WTC11 (cell line): ENCODE data around the gene OLIG1. TPM values are rescaled to one million over a fixed set of nuclear protein-coding genes. Genes with fewer than 3 reads are reported as not detected.

Experiments
- ATAC-seq: fragments of 200-7000 bp; cut with Tn5 transposase; 2 replicates; pipeline ENCODE4 v1.10.0; 2021; ENCODE audit warnings: mild to moderate bottlenecking, moderate library complexity
- CTCF ChIA-PET: fragments of 300-600 bp; sonication (Branson Sonifier 250); formaldehyde crosslinking; loops from one replicate; lab custom pipeline; 2021; ENCODE audit warnings: antibody characterized with exemption; lab: Charles Lee
- POLR2A ChIA-PET: fragments of 350-600 bp; sonication (Branson Sonifier 250); formaldehyde crosslinking; loops from one replicate; lab custom pipeline; 2021; ENCODE audit warnings: antibody characterized with exemption; lab: Charles Lee
- DNase-seq: peaks from one replicate; pipeline ENCODE4 v3.0.0; 2021; ENCODE audit warnings: low spot score
- H3K27ac Mint-ChIP-seq: 2 replicates; pipeline ENCODE4 v1.8.0; 2021; ENCODE audit warnings: mixed read lengths
- H3K27me3 Mint-ChIP-seq: 2 replicates; pipeline ENCODE4 v1.8.0; 2021; ENCODE audit warnings: low read depth, mild to moderate bottlenecking, moderate library complexity, mixed read lengths
- H3K36me3 Mint-ChIP-seq: 2 replicates; pipeline ENCODE4 v1.8.0; 2021; ENCODE audit warnings: mixed read lengths
- H3K4me1 Mint-ChIP-seq: 2 replicates; pipeline ENCODE4 v1.8.0; 2022; ENCODE audit warnings: mixed read lengths
- H3K4me3 Mint-ChIP-seq: 2 replicates; pipeline ENCODE4 v1.8.0; 2021; ENCODE audit warnings: mild to moderate bottlenecking, moderate library complexity, mixed read lengths
- H3K9me3 Mint-ChIP-seq: 2 replicates; pipeline ENCODE4 v1.8.0; 2021; ENCODE audit warnings: mixed read lengths
- ATF1 ChIP-seq: sonication (generic); formaldehyde crosslinking; IDR thresholded peaks from 2 replicates; pipeline ENCODE4 v1.8.1; 2023; ENCODE audit warnings: mild to moderate bottlenecking, moderate library complexity, missing genetic modification reagents
- ETV6 ChIP-seq: sonication (generic); formaldehyde crosslinking; IDR thresholded peaks from 2 replicates; pipeline ENCODE4 v1.8.1; 2022; ENCODE audit warnings: mild to moderate bottlenecking, missing genetic modification reagents
- FOXJ3 ChIP-seq: sonication (generic); formaldehyde crosslinking; IDR thresholded peaks from 2 replicates; pipeline ENCODE4 v1.9.0; 2021; ENCODE audit warnings: missing genetic modification reagents, mild to moderate bottlenecking, borderline replicate concordance
- FOXP1 ChIP-seq: sonication (generic); formaldehyde crosslinking; IDR thresholded peaks from 2 replicates; pipeline ENCODE4 v1.8.0; 2022; ENCODE audit warnings: missing genetic modification reagents, mild to moderate bottlenecking, moderate library complexity, borderline replicate concordance
- MYBL2 ChIP-seq: sonication (generic); formaldehyde crosslinking; IDR thresholded peaks from 2 replicates; pipeline ENCODE4 v1.8.1; 2023; ENCODE audit warnings: mild to moderate bottlenecking, moderate library complexity, missing genetic modification reagents
- NFATC4 ChIP-seq: fragments of 250-450 bp; sonication (Bioruptor Pico); IDR thresholded peaks from 2 replicates; pipeline ENCODE4 v1.9.0; 2021; ENCODE audit warnings: mild to moderate bottlenecking
- TEAD1 ChIP-seq: sonication (generic); formaldehyde crosslinking; IDR thresholded peaks from 2 replicates; pipeline ENCODE4 v1.8.0; 2022; ENCODE audit warnings: mild to moderate bottlenecking, missing genetic modification reagents
- TEAD4 ChIP-seq: sonication (generic); formaldehyde crosslinking; IDR thresholded peaks from 2 replicates; pipeline ENCODE4 v1.8.0; 2022; ENCODE audit warnings: mild to moderate bottlenecking, missing genetic modification reagents
- ZNF317 ChIP-seq: sonication (generic); formaldehyde crosslinking; IDR thresholded peaks from 2 replicates; pipeline ENCODE4 v1.8.1; 2023; ENCODE audit warnings: low read depth, mild to moderate bottlenecking, moderate library complexity, missing genetic modification reagents, borderline replicate concordance
- total RNA-seq: library from RNA; stranded (reverse); gene quantifications from 3 replicates; pipeline ENCODE4 v1.2.3, GENCODE V29; 2021
- TF ChIP-seq, protein P1 (sequence below): sonication (generic); formaldehyde crosslinking; IDR thresholded peaks from 2 replicates; pipeline ENCODE4 v1.8.0; 2022; ENCODE audit warnings: mild to moderate bottlenecking, missing genetic modification reagents
- TF ChIP-seq, protein P2 (sequence below): sonication (generic); formaldehyde crosslinking; IDR thresholded peaks from 2 replicates; pipeline ENCODE4 v1.8.1; 2022; ENCODE audit warnings: missing genetic modification reagents, borderline replicate concordance
- TF ChIP-seq, protein P3 (sequence below): sonication (generic); formaldehyde crosslinking; IDR thresholded peaks from 2 replicates; pipeline ENCODE4 v1.8.0; 2023; ENCODE audit warnings: mild to moderate bottlenecking, missing genetic modification reagents
- TF ChIP-seq, protein P4 (sequence below): sonication (generic); formaldehyde crosslinking; IDR thresholded peaks from 2 replicates; pipeline ENCODE4 v1.8.0; 2022; ENCODE audit warnings: mild to moderate bottlenecking, missing genetic modification reagents
- TF ChIP-seq, protein P5 (sequence below): sonication (generic); formaldehyde crosslinking; IDR thresholded peaks from 2 replicates; pipeline ENCODE4 v1.8.0; 2022; ENCODE audit warnings: mild to moderate bottlenecking, missing genetic modification reagents
- TF ChIP-seq, protein P6 (sequence below): sonication (generic); formaldehyde crosslinking; IDR thresholded peaks from 2 replicates; pipeline ENCODE4 v1.8.1; 2022; ENCODE audit warnings: low read depth, missing genetic modification reagents, borderline replicate concordance
- TF ChIP-seq, protein P7 (sequence below): sonication (generic); formaldehyde crosslinking; IDR thresholded peaks from 2 replicates; pipeline ENCODE4 v1.8.1; 2023; ENCODE audit warnings: mild to moderate bottlenecking, missing genetic modification reagents, moderate library complexity

The OLIG1 gene
- total RNA-seq, 1 experiment from 2014 or later, result 2.1 TPM

DNA sequence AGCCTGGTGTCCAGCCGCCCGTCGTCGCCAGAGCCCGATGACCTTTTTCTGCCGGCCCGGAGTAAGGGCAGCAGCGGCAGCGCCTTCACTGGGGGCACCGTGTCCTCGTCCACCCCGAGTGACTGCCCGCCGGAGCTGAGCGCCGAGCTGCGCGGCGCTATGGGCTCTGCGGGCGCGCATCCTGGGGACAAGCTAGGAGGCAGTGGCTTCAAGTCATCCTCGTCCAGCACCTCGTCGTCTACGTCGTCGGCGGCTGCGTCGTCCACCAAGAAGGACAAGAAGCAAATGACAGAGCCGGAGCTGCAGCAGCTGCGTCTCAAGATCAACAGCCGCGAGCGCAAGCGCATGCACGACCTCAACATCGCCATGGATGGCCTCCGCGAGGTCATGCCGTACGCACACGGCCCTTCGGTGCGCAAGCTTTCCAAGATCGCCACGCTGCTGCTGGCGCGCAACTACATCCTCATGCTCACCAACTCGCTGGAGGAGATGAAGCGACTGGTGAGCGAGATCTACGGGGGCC is 43.0 kb upstream of the OLIG1 start:
- H3K4me3 Mint-ChIP-seq, result peak overlapping the region; percentile 73
- ATAC-seq (no peak), DNase-seq (no peak)
- H3K27me3 Mint-ChIP-seq, result peaks cover 100% of the 10 kb centered on the region
- H3K27ac Mint-ChIP-seq, result no peak overlapping the region
- TF ChIP-seq ETV6 (CRISPR knock-in tag) (peak; percentile 65; the same call in 1 of the 2 replicates), MYBL2 (CRISPR knock-in tag) (no peak), FOXJ3 (no peak), TEAD4 (0 out of 2 replicates have a peak, but pooled peaks have one; percentile 26), TEAD1 (CRISPR knock-in tag) (0 out of 2 replicates have a peak, but pooled peaks have one; percentile 56), ATF1 (CRISPR knock-in tag) (no peak), FOXP1 (peak; percentile 70; the same call in 1 of the 2 replicates), NFATC4 (CRISPR knock-in tag) (no peak)
- TF ChIP-seq, protein P1, sequence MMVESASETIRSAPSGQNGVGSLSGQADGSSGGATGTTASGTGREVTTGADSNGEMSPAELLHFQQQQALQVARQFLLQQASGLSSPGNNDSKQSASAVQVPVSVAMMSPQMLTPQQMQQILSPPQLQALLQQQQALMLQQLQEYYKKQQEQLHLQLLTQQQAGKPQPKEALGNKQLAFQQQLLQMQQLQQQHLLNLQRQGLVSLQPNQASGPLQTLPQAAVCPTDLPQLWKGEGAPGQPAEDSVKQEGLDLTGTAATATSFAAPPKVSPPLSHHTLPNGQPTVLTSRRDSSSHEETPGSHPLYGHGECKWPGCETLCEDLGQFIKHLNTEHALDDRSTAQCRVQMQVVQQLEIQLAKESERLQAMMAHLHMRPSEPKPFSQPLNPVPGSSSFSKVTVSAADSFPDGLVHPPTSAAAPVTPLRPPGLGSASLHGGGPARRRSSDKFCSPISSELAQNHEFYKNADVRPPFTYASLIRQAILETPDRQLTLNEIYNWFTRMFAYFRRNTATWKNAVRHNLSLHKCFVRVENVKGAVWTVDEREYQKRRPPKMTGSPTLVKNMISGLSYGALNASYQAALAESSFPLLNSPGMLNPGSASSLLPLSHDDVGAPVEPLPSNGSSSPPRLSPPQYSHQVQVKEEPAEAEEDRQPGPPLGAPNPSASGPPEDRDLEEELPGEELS (CRISPR knock-in tag), result peak; percentile 68; the same call in 1 of the 2 replicates
- TF ChIP-seq, protein P2, sequence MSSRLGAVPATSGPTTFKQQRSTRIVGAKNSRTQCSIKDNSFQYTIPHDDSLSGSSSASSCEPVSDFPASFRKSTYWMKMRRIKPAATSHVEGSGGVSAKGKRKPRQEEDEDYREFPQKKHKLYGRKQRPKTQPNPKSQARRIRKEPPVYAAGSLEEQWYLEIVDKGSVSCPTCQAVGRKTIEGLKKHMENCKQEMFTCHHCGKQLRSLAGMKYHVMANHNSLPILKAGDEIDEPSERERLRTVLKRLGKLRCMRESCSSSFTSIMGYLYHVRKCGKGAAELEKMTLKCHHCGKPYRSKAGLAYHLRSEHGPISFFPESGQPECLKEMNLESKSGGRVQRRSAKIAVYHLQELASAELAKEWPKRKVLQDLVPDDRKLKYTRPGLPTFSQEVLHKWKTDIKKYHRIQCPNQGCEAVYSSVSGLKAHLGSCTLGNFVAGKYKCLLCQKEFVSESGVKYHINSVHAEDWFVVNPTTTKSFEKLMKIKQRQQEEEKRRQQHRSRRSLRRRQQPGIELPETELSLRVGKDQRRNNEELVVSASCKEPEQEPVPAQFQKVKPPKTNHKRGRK (CRISPR knock-in tag), result no peak
- TF ChIP-seq, protein P3, sequence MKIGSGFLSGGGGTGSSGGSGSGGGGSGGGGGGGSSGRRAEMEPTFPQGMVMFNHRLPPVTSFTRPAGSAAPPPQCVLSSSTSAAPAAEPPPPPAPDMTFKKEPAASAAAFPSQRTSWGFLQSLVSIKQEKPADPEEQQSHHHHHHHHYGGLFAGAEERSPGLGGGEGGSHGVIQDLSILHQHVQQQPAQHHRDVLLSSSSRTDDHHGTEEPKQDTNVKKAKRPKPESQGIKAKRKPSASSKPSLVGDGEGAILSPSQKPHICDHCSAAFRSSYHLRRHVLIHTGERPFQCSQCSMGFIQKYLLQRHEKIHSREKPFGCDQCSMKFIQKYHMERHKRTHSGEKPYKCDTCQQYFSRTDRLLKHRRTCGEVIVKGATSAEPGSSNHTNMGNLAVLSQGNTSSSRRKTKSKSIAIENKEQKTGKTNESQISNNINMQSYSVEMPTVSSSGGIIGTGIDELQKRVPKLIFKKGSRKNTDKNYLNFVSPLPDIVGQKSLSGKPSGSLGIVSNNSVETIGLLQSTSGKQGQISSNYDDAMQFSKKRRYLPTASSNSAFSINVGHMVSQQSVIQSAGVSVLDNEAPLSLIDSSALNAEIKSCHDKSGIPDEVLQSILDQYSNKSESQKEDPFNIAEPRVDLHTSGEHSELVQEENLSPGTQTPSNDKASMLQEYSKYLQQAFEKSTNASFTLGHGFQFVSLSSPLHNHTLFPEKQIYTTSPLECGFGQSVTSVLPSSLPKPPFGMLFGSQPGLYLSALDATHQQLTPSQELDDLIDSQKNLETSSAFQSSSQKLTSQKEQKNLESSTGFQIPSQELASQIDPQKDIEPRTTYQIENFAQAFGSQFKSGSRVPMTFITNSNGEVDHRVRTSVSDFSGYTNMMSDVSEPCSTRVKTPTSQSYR (CRISPR knock-in tag), result no peak
- TF ChIP-seq, protein P4, sequence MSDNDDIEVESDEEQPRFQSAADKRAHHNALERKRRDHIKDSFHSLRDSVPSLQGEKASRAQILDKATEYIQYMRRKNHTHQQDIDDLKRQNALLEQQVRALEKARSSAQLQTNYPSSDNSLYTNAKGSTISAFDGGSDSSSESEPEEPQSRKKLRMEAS, result peak; percentile 53; the same call in 1 of the 2 replicates
- no peaks in the 10 kb centered on the region for H3K36me3 Mint-ChIP-seq
- CTCF ChIA-PET, result interaction anchor here (0.5 to 3.3 kb wide), 9 partner anchors 7 to 1232 kb away, joined by 3 to 82 read pairs (median 7); no protein-coding TSS in a partner anchor
- peaks cover 60% of the 10 kb centered on the region for H3K4me1 Mint-ChIP-seq
- H3K9me3 Mint-ChIP-seq, result no peaks in the 10 kb centered on the region
- POLR2A ChIA-PET, result interaction anchor here (0.6 kb wide), 1 partner anchor 59 kb away, joined by 3 read pairs; no protein-coding TSS in a partner anchor

DNA sequence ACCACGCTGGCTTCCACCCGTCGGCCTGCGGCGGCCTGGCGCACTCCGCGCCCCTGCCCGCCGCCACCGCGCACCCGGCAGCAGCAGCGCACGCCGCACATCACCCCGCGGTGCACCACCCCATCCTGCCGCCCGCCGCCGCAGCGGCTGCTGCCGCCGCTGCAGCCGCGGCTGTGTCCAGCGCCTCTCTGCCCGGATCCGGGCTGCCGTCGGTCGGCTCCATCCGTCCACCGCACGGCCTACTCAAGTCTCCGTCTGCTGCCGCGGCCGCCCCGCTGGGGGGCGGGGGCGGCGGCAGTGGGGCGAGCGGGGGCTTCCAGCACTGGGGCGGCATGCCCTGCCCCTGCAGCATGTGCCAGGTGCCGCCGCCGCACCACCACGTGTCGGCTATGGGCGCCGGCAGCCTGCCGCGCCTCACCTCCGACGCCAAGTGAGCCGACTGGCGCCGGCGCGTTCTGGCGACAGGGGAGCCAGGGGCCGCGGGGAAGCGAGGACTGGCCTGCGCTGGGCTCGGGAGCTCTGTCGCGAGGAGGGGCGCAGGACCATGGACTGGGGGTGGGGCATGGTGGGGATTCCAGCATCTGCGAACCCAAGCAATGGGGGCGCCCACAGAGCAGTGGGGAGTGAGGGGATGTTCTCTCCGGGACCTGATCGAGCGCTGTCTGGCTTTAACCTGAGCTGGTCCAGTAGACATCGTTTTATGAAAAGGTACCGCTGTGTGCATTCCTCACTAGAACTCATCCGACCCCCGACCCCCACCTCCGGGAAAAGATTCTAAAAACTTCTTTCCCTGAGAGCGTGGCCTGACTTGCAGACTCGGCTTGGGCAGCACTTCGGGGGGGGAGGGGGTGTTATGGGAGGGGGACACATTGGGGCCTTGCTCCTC is 42.3 kb upstream of the OLIG1 start:
- TF ChIP-seq, protein P4, result 0 out of 2 replicates have a peak, but pooled peaks have one; percentile 7
- TF ChIP-seq, protein P5, sequence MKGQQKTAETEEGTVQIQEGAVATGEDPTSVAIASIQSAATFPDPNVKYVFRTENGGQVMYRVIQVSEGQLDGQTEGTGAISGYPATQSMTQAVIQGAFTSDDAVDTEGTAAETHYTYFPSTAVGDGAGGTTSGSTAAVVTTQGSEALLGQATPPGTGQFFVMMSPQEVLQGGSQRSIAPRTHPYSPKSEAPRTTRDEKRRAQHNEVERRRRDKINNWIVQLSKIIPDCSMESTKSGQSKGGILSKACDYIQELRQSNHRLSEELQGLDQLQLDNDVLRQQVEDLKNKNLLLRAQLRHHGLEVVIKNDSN (CRISPR knock-in tag), result 0 out of 2 replicates have a peak, but pooled peaks have one; percentile 36
- TF ChIP-seq ZNF317 (CRISPR knock-in tag), result no peak; the same call in 1 of the 2 replicates
- TF ChIP-seq, protein P6, sequence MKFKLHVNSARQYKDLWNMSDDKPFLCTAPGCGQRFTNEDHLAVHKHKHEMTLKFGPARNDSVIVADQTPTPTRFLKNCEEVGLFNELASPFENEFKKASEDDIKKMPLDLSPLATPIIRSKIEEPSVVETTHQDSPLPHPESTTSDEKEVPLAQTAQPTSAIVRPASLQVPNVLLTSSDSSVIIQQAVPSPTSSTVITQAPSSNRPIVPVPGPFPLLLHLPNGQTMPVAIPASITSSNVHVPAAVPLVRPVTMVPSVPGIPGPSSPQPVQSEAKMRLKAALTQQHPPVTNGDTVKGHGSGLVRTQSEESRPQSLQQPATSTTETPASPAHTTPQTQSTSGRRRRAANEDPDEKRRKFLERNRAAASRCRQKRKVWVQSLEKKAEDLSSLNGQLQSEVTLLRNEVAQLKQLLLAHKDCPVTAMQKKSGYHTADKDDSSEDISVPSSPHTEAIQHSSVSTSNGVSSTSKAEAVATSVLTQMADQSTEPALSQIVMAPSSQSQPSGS (CRISPR knock-in tag), result no peak
- TF ChIP-seq, protein P7, sequence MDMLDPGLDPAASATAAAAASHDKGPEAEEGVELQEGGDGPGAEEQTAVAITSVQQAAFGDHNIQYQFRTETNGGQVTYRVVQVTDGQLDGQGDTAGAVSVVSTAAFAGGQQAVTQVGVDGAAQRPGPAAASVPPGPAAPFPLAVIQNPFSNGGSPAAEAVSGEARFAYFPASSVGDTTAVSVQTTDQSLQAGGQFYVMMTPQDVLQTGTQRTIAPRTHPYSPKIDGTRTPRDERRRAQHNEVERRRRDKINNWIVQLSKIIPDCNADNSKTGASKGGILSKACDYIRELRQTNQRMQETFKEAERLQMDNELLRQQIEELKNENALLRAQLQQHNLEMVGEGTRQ, result peak; percentile 26; the same call in 1 of the 2 replicates
- TF ChIP-seq, all 79 proteins: peak for 3

More for the DNA sequence above, 42.3 kb upstream of the OLIG1 start:
- H3K36me3 Mint-ChIP-seq, result no peaks in the 10 kb centered on the region
- H3K27ac Mint-ChIP-seq, result no peak overlapping the region
- ChIA-PET POLR2A (no interaction called here), CTCF (interaction anchor here (0.6 to 3.3 kb wide), 6 partner anchors 37 to 218 kb away, joined by 3 to 82 read pairs (median 9); no protein-coding TSS in a partner anchor)
- H3K4me3 Mint-ChIP-seq, result peak overlapping the region; percentile 52
- DNase-seq (peak; percentile 44), ATAC-seq (no peak)
- peaks cover 100% of the 10 kb centered on the region for H3K27me3 Mint-ChIP-seq
- H3K9me3 Mint-ChIP-seq, result no peaks in the 10 kb centered on the region
- peaks cover 58% of the 10 kb centered on the region for H3K4me1 Mint-ChIP-seq
